Karpas-422 (cell line): ENCODE measurements around the gene DGKQ. TPM values are rescaled to one million over a fixed set of nuclear protein-coding genes. Genes with fewer than 3 reads are reported as not detected.

Source experiments
- DNase-seq: peaks from one replicate; pipeline ENCODE4 v3.0.0-alpha.2; 2015
- H2AFZ ChIP-seq: fragments of 200-600 bp; sonication (generic); 2 replicates; pipeline ENCODE4 v1.6.1; 2014; ENCODE audit warnings: antibody characterized with exemption, low read length, mixed read lengths
- H3K27ac ChIP-seq: fragments of 200-600 bp; sonication (generic); 2 replicates; pipeline ENCODE4 v1.5.1; 2014; ENCODE audit warnings: mild to moderate bottlenecking, low read length, moderate library complexity
- H3K27me3 ChIP-seq: fragments of 200-600 bp; sonication (generic); 2 replicates; pipeline ENCODE4 v1.6.1; 2014; ENCODE audit warnings: low read length, mixed read lengths
- H3K36me3 ChIP-seq: fragments of 200-600 bp; sonication (generic); 2 replicates; pipeline ENCODE4 v1.6.1; 2014; ENCODE audit warnings: low read length, mixed read lengths; ENCODE audit not compliant: insufficient read depth
- H3K4me1 ChIP-seq: fragments of 200-600 bp; sonication (generic); 2 replicates; pipeline ENCODE4 v1.6.1; 2014; ENCODE audit warnings: mild to moderate bottlenecking, low read length, mixed read lengths
- H3K4me2 ChIP-seq: fragments of 200-600 bp; sonication (generic); 2 replicates; pipeline ENCODE4 v1.6.1; 2014; ENCODE audit warnings: low read length, low read depth, mild to moderate bottlenecking; ENCODE audit not compliant: poor library complexity, severe bottlenecking
- H3K4me3 ChIP-seq: fragments of 200-600 bp; sonication (generic); 2 replicates; pipeline ENCODE4 v1.5.1; 2014; ENCODE audit warnings: mild to moderate bottlenecking, antibody characterized with exemption, low read length, mixed read lengths
- H3K79me2 ChIP-seq: fragments of 200-600 bp; sonication (generic); 2 replicates; pipeline ENCODE4 v1.6.1; 2014; ENCODE audit warnings: mild to moderate bottlenecking, low read length, mixed read lengths
- H3K9ac ChIP-seq: fragments of 200-600 bp; sonication (generic); 2 replicates; pipeline ENCODE4 v1.6.0; 2014; ENCODE audit warnings: low read length
- H3K9me2 ChIP-seq: fragments of 200-600 bp; sonication (generic), shearing (Covaris generic); replicated peaks from 2 replicates; pipeline ENCODE4 v1.6.0; 2014; ENCODE audit warnings: mild to moderate bottlenecking, low read length, moderate library complexity; ENCODE audit not compliant: insufficient read depth
- H3K9me3 ChIP-seq: fragments of 300-700, 200-600 bp; sonication (generic); 2 replicates; pipeline ENCODE4 v1.6.1; 2014; ENCODE audit warnings: low read length, mixed read lengths
- H4K20me1 ChIP-seq: fragments of 200-600 bp; sonication (generic); 2 replicates; pipeline ENCODE4 v1.6.1; 2014; ENCODE audit warnings: mild to moderate bottlenecking, antibody characterized with exemption, low read length, low read depth; ENCODE audit not compliant: insufficient read depth
- total RNA-seq: library from RNA; depleted of rRNA; stranded (reverse); fragments of >200 nt; shearing (Covaris generic); gene quantifications from 2 replicates; pipeline ENCODE4 v1.2.3, GENCODE V29; 2014; ENCODE audit warnings: low replicate concordance

Gene DGKQ
- total RNA-seq, 1 experiment from 2014 or later: 5.8 TPM

- DNase-seq: no peak
- H3K9me2 ChIP-seq: no peaks in the 10 kb centered on the region
- peaks cover 13% of the 10 kb centered on the region for H3K4me1 ChIP-seq
- no peak within 1 kb of the TSS for H2AFZ ChIP-seq
- no peaks in the 10 kb centered on the region for H3K27me3 ChIP-seq
- no peaks in the 10 kb centered on the region for H3K36me3 ChIP-seq
- no peaks in the 10 kb centered on the region for H3K9me3 ChIP-seq
- no peak within 1 kb of the TSS for H3K4me3 ChIP-seq
- H4K20me1 ChIP-seq: peaks cover 17% of the 10 kb centered on the region; the same call in 1 of the 2 replicates
- H3K9ac ChIP-seq: no peak within 1 kb of the TSS
- H3K4me2 ChIP-seq: no peak within 1 kb of the TSS
- no peaks in the 10 kb centered on the region for H3K79me2 ChIP-seq
- no peak within 1 kb of the TSS for H3K27ac ChIP-seq
Observed at GRCh38 chr4:993111-994029, 20.0 kb upstream of the DGKQ start, which contains the start of gene SLC26A1. Gene SLC26A1, minus strand, starts transcription at chr4:993404. Its CDS starts 1,701 bp downstream, at chr4:991703.

GRCh38 chr4:992297-993110 lies 19.1 kb upstream of the DGKQ start:
- Histone ChIP-seq H3K4me1 (peaks cover 19% of the 10 kb centered on the region), H3K4me3 (no peak overlapping the region), H2AFZ (no peak overlapping the region), H3K27ac (no peak overlapping the region), H3K9me3 (no peaks in the 10 kb centered on the region), H3K9me2 (no peaks in the 10 kb centered on the region), H4K20me1 (peaks cover 17% of the 10 kb centered on the region; the same call in 1 of the 2 replicates), H3K36me3 (no peaks in the 10 kb centered on the region), H3K4me2 (no peak overlapping the region), H3K9ac (no peak overlapping the region), H3K79me2 (no peaks in the 10 kb centered on the region), H3K27me3 (no peaks in the 10 kb centered on the region)
- DNase-seq: no peak

GRCh38 chr4:991451-992296 lies 18.3 kb upstream of the DGKQ start:
- Histone ChIP-seq H4K20me1 (peaks cover 17% of the 10 kb centered on the region; the same call in 1 of the 2 replicates), H3K79me2 (no peaks in the 10 kb centered on the region), H3K27ac (no peak overlapping the region), H3K9me3 (no peaks in the 10 kb centered on the region), H3K4me1 (peaks cover 22% of the 10 kb centered on the region), H3K9me2 (no peaks in the 10 kb centered on the region), H3K36me3 (no peaks in the 10 kb centered on the region), H3K9ac (no peak overlapping the region), H3K4me3 (no peak overlapping the region), H3K4me2 (no peak overlapping the region), H2AFZ (no peak overlapping the region), H3K27me3 (no peaks in the 10 kb centered on the region)
- no peak for DNase-seq

- Histone ChIP-seq H3K9me2 (no peaks in the 10 kb centered on the region), H3K79me2 (no peaks in the 10 kb centered on the region), H3K9ac (no peak overlapping the region), H3K4me1 (peaks cover 30% of the 10 kb centered on the region), H4K20me1 (peaks cover 10% of the 10 kb centered on the region; the same call in 1 of the 2 replicates), H3K36me3 (no peaks in the 10 kb centered on the region), H2AFZ (no peak overlapping the region), H3K9me3 (no peaks in the 10 kb centered on the region), H3K4me2 (no peak overlapping the region), H3K27ac (no peak overlapping the region), H3K27me3 (no peaks in the 10 kb centered on the region), H3K4me3 (no peak overlapping the region)
- no peak for DNase-seq
Observed at GRCh38 chr4:990746-991367, 17.5 kb upstream of the DGKQ start.

- Histone ChIP-seq H2AFZ (no peak overlapping the region), H3K27me3 (no peaks in the 10 kb centered on the region), H3K4me3 (no peak overlapping the region), H3K27ac (no peak overlapping the region), H3K9ac (no peak overlapping the region), H3K79me2 (no peaks in the 10 kb centered on the region), H3K9me2 (no peaks in the 10 kb centered on the region), H3K36me3 (no peaks in the 10 kb centered on the region), H3K4me2 (no peak overlapping the region), H3K4me1 (peaks cover 37% of the 10 kb centered on the region), H4K20me1 (peaks cover 4% of the 10 kb centered on the region; the same call in 1 of the 2 replicates), H3K9me3 (no peaks in the 10 kb centered on the region)
- no peak for DNase-seq
Observed at GRCh38 chr4:989722-990471, 16.5 kb upstream of the DGKQ start.

- H3K4me1 ChIP-seq: peaks cover 37% of the 10 kb centered on the region
- H3K4me2 ChIP-seq: peak overlapping the region; percentile 20
- H3K36me3 ChIP-seq: no peaks in the 10 kb centered on the region
- peak; percentile 62 for DNase-seq
- no peaks in the 10 kb centered on the region for H3K9me3 ChIP-seq
- no peak overlapping the region for H2AFZ ChIP-seq
- H4K20me1 ChIP-seq: peaks cover 4% of the 10 kb centered on the region; the same call in 1 of the 2 replicates
- H3K9ac ChIP-seq: peak overlapping the region; percentile 26; the same call in 1 of the 2 replicates
- peak overlapping the region; percentile 17; the same call in 1 of the 2 replicates for H3K4me3 ChIP-seq
- H3K79me2 ChIP-seq: no peaks in the 10 kb centered on the region
- H3K27ac ChIP-seq: no peak overlapping the region
- H3K9me2 ChIP-seq: no peaks in the 10 kb centered on the region
- H3K27me3 ChIP-seq: no peaks in the 10 kb centered on the region
Observed at GRCh38 chr4:988726-989721, 15.7 kb upstream of the DGKQ start.
